Breast epithelium (tissue), 4 donors: ENCODE data around the gene TARDBP. TPM values are rescaled to one million over a fixed set of nuclear protein-coding genes. Genes with fewer than 3 reads are reported as not detected.
"Not testable (repeated sequence)": the region's sequence is repeated elsewhere in the genome, so short reads cannot be mapped to it uniquely, and the experiment has no call there.

ENCODE experiments used
- DNase-seq, 2 donors: peaks; one replicate each; pipeline ENCODE4 v3.0.0-alpha.2; 2019; ENCODE audit warnings: low spot score in 2 of 2
- H3K27ac ChIP-seq, 2 donors: fragments of 200-600 bp; sonication (generic) in 1 of 2; one replicate each; pipeline ENCODE4 v1.5.1; 2016 to 2019; ENCODE audit warnings: mild to moderate bottlenecking in 1 of 2
- H3K27me3 ChIP-seq, 2 donors: fragments of 200-600 bp; sonication (generic) in 1 of 2; one replicate each; pipeline versions ENCODE4 v1.5.1 to v1.6.0; 2017 to 2019; ENCODE audit warnings: control low read depth in 1 of 2, mild to moderate bottlenecking in 1 of 2
- H3K36me3 ChIP-seq: fragments of 200-600 bp; one replicate; pipeline ENCODE4 v1.5.1; 2019
- H3K4me1 ChIP-seq, 2 donors: fragments of 200-600 bp; sonication (generic); one replicate each; pipeline ENCODE4 v1.5.1; 2016 to 2019; ENCODE audit warnings: control low read depth in 1 of 2
- H3K4me3 ChIP-seq, 3 donors: fragments of 200-600 bp; sonication (generic); 1 replicate in 2 of 3; 2 replicates in 1 of 3; pipeline ENCODE4 v1.5.1; 2016 to 2019; ENCODE audit warnings: mild to moderate bottlenecking in 3 of 3, moderate library complexity in 2 of 3
- H3K9me3 ChIP-seq, 2 donors: fragments of 200-600 bp; sonication (generic) in 1 of 2; one replicate each; pipeline ENCODE4 v1.5.1; 2016 to 2019; ENCODE audit warnings: control low read depth in 1 of 2
- POLR2A ChIP-seq: fragments of 450-650 bp; IDR thresholded peaks from one replicate; pipeline ENCODE4 v1.6.1; 2016; ENCODE audit warnings: antibody characterized with exemption, mild to moderate bottlenecking, moderate library complexity
- POLR2AphosphoS5 ChIP-seq, 3 donors: sonication (generic); formaldehyde crosslinking; IDR thresholded peaks; one replicate each; pipeline ENCODE4 v1.6.1; 2017; ENCODE audit warnings: antibody characterized with exemption in 3 of 3
- intact Hi-C: fragments of 100-400 bp; cut with DNase I; formaldehyde crosslinking; loops from one replicate; pipeline ENCODE4 v1.15.1; 2023; ENCODE audit warnings: low total_unique reads
- total RNA-seq, 3 donors: library from RNA; depleted of rRNA; stranded (reverse); fragments of >200 nt; gene quantifications; one replicate each; pipeline ENCODE4 v1.1.0, GENCODE V29; 2016
- TF ChIP-seq, protein P1 (sequence below), 3 donors: fragments of 450-650 bp; IDR thresholded peaks; one replicate each; pipeline ENCODE4 v1.5.1; 2016 to 2017; ENCODE audit warnings: antibody characterized with exemption in 3 of 3, mild to moderate bottlenecking in 3 of 3, moderate library complexity in 3 of 3

The TARDBP gene
- total RNA-seq, 3 donors from 2014 or later, result 113 to 165 (median 142) TPM

DNA sequence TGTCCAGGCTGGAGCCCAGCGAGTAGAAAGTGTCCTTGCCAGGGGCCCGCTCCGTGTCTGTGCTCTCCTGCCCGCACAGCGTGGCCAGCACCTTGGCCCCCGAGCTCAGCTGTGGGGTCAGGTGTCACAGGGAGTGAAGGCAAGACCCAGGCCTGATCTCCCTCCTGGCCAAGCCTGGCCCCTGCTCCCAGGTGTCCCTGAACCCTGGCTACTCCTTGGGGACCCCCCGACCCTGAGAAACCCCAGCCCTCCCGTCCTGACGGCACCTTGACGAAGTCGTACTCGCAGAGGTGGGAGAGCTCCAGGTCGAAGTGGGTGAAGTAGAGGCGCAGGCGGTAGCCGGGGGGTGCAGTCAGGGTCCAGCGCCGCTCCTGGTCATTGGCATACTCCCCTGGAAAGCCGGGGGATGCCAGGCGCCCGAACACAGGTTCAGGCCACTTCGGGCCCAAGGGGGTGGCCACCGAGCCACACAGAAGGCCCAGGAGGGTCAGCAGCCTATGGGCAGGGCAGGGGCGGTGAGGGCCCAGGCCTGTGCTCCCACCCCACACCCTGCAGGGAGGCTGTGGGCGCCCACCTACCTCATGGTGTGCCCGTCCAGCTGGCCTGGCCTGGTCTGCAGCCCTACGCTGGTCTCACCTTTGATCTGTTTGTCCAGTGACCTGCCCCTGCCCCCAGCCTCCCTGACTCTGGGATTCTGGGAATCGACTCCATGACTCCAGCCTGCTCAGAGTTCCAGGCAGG lies 34.3 kb downstream of the TARDBP start, which contains the start of gene MASP2:
Gene MASP2, minus strand, starts transcription at position 615 of the 741 bp plus-strand sequence. Its CDS starts 32 bp downstream, at position 583.
- TF ChIP-seq, protein P1, sequence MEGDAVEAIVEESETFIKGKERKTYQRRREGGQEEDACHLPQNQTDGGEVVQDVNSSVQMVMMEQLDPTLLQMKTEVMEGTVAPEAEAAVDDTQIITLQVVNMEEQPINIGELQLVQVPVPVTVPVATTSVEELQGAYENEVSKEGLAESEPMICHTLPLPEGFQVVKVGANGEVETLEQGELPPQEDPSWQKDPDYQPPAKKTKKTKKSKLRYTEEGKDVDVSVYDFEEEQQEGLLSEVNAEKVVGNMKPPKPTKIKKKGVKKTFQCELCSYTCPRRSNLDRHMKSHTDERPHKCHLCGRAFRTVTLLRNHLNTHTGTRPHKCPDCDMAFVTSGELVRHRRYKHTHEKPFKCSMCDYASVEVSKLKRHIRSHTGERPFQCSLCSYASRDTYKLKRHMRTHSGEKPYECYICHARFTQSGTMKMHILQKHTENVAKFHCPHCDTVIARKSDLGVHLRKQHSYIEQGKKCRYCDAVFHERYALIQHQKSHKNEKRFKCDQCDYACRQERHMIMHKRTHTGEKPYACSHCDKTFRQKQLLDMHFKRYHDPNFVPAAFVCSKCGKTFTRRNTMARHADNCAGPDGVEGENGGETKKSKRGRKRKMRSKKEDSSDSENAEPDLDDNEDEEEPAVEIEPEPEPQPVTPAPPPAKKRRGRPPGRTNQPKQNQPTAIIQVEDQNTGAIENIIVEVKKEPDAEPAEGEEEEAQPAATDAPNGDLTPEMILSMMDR (IDR thresholded peaks at IDR 0.05), result no peak
- TF ChIP-seq POLR2AphosphoS5 (IDR thresholded peaks at IDR 0.05), result no peak
- TF ChIP-seq POLR2A, result no peak
- no peaks in the 10 kb centered on the region for H3K9me3 ChIP-seq
- no peak within 1 kb of the TSS for H3K4me3 ChIP-seq
- H3K4me1 ChIP-seq, result no peaks in the 10 kb centered on the region
- intact Hi-C loops, result no loop called here
- no peaks in the 10 kb centered on the region for H3K27me3 ChIP-seq
- H3K27ac ChIP-seq, result no peak within 1 kb of the TSS
- no peaks in the 10 kb centered on the region for H3K36me3 ChIP-seq
- no peak for DNase-seq

DNA sequence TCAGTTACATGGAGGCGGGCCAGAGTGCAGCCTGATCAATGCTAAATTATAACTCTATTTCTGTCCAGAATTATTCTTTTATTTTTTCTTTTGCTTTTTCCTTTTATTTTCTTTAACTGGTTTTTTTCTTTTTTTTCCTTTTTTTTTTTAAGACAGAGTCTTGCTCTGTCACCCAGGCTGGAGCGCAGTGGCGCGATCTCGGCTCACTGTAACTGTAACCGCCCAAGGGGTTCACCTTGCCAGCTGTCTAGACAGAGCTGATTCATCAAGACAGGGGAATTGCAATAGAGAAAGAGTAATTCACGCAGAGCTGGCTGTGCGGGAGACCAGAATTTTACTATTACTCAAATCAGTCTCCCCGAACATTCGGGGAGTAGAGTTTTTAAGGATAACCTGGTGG lies 38.7 kb downstream of the TARDBP start:
- DNase-seq, H3K4me1 ChIP-seq, H3K9me3 ChIP-seq, H3K27ac ChIP-seq, H3K36me3 ChIP-seq, H3K27me3 ChIP-seq, H3K4me3 ChIP-seq: not testable (repeated sequence)
- intact Hi-C loops, result loop anchor here (5.0 kb wide), 1 partner anchor 1131 kb away; no protein-coding TSS in a partner anchor

DNA sequence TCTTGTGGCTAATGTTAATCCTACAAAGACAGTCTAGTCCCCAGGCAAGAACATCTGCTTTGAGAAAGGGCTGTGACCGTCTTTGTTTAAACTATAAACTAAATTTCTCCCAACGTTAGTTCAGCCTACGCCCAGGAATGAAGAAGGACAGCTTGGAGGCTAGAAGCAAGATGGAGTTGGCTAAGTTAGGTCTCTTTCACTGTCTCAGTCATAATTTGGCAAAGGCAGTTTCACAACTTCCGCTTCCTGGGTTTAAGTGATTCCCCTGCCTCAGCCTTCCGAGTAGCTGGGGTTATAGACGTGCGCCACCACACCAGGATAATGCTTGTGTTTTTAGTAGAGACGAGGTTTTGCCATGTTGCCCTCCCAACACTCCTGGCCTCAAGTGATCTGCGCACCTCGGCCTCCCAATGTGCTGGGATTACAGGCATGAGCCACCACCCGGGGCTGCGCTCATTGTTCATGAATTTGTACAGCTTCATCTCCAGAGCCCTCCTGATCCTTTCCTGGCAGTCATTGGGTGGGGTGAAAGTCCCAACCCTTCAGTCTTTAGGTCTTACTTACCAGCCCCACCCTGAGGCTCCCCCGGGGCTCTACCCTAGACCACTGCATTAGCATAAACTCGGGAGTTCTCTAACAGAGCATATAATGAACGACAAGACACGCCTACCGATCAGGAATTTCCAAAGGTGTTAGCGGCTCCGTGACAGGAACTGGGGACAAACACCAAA lies 39.5 kb downstream of the TARDBP start:
- Histone ChIP-seq H3K27me3 (no peaks in the 10 kb centered on the region), H3K36me3 (no peaks in the 10 kb centered on the region), H3K4me1 (no peaks in the 10 kb centered on the region), H3K27ac (no peak overlapping the region), H3K4me3 (no peak overlapping the region), H3K9me3 (no peaks in the 10 kb centered on the region)
- intact Hi-C loops, result loop anchor here (5.0 kb wide), 1 partner anchor 1130 kb away; no protein-coding TSS in a partner anchor
- DNase-seq, result no peak
- TF ChIP-seq POLR2A (no peak), POLR2AphosphoS5 (IDR thresholded peaks at IDR 0.05) (no peak)
- TF ChIP-seq, protein P1 (IDR thresholded peaks at IDR 0.05), result no peak

DNA sequence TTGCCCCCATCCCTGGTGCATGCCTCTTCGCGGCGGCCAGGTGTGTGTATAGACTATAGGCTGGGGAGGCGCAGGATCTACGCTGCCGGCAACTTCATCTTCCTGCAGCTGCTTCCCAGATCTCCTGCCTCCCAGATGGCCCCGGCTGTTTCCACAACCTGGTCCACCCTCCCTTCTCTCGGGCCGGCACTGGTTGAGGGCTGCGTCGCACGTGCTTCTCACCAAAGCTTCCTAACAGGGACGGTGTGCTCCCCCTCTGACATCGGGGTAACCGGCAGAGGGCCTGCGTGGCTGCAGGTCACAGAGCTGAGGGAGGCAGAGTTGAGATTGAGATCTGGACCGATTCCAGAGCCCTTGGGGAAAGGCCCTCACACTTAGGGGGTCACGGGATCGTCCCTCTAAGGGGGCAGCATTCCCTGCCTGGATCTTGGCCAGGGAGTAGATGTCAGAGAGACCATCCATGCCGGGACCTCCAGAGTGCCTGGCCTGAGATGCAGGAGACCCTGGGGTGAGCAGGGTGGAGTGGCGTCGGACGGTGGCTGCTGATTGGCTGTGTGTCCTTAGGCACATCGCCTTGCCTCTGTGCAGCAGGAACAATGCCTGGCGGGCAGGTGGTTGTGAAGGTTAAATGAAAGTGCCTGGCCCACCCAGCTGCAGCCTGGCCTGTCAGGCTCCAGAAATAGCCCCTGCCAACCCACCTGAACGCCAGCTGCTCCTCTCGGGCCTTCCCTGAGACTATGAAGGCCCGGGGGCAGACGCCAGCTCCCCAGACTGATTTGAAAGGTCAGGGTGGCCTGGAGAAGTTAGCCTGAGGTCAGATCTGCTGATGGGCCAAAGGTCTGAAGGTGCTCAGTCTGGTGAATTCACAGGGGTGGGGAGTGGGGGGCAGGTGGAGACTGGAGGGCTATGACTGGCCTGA lies 40.6 kb downstream of the TARDBP start:
- Histone ChIP-seq H3K36me3 (no peaks in the 10 kb centered on the region), H3K9me3 (no peaks in the 10 kb centered on the region), H3K4me3 (no peak overlapping the region), H3K4me1 (no peaks in the 10 kb centered on the region), H3K27me3 (no peaks in the 10 kb centered on the region), H3K27ac (no peak overlapping the region)
- no peak for DNase-seq
- TF ChIP-seq, protein P1 (IDR thresholded peaks at IDR 0.05), result no peak
- no peak for TF ChIP-seq POLR2A
- TF ChIP-seq POLR2AphosphoS5 (IDR thresholded peaks at IDR 0.05), result no peak
- intact Hi-C loops, result loop anchor here (5.0 kb wide), 1 partner anchor 1129 kb away; no protein-coding TSS in a partner anchor

DNA sequence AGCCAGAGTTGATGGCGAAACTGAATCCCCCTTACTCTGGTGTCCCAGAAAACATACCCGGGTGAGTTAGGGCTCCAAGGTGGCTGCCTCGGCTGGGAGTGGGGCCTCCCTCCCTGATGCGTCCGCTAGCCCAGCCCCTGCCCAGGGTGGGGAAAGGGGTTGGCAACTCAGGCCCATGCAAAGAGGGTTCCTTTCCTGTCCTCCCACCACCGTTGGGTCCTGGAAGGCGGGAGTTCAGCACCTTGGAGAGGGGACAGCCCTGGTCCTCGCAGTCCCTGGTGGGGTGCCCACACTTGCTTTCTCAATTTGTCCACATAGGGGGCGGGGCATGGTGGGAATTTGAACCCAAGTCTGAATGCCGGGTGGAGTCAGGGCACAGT lies 41.3 kb downstream of the TARDBP start:
- no peak for DNase-seq
- TF ChIP-seq, protein P1 (IDR thresholded peaks at IDR 0.05), result no peak
- TF ChIP-seq POLR2A (no peak), POLR2AphosphoS5 (IDR thresholded peaks at IDR 0.05) (no peak)
- H3K9me3 ChIP-seq, result no peaks in the 10 kb centered on the region
- H3K4me3 ChIP-seq, result no peak overlapping the region
- no peak overlapping the region for H3K27ac ChIP-seq
- H3K36me3 ChIP-seq, result no peaks in the 10 kb centered on the region
- peaks cover 0 to 3% of the 10 kb centered on the region in 2 donors for H3K4me1 ChIP-seq
- intact Hi-C loops, result loop anchor here (5.0 kb wide), 1 partner anchor 1129 kb away; no protein-coding TSS in a partner anchor
- H3K27me3 ChIP-seq, result no peaks in the 10 kb centered on the region
